NCI-H187 treated with DMSO at 0.1 percent for 48 hours (cell line): ENCODE data around the gene RABGAP1.

ENCODE experiments used
- DNase-seq: peaks from one replicate; lab custom pipeline; 2025; lab: John Stamatoyannopoulos, UW

The RABGAP1 gene

GRCh38 chr9:123008909-123009308 is 68.1 kb downstream of the RABGAP1 start:
- DNase-seq, result no peak

DNA sequence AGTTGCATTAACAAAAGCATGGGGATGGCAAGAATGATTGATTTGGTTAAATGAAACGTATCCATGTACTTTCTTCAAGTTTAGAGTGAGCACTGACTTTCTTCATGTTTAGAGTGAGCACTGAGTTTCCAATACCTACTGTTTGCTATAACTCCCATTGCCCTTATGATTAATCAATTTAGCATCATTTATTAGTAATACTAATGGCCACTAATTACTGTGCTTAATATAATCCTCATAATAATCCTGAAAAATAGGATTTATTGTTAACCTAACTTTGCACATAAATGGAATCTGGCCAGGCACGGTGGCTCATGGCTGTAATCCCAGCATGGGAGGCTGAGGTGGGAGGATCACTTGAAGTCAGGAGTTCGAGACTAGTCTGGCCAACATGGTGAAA is 70.6 kb downstream of the RABGAP1 start:
- DNase-seq, result no peak

- no peak for DNase-seq
Measured at GRCh38 chr9:123011878-123012528, 71.2 kb downstream of the RABGAP1 start.

GRCh38 chr9:123016631-123017030 is 75.8 kb downstream of the RABGAP1 start:
- no peak for DNase-seq

GRCh38 chr9:123020796-123021195 is 80.0 kb downstream of the RABGAP1 start:
- DNase-seq, result no peak

GRCh38 chr9:123026425-123026824 is 85.6 kb downstream of the RABGAP1 start:
- DNase-seq, result no peak

GRCh38 chr9:123027517-123027916 is 86.7 kb downstream of the RABGAP1 start:
- no peak for DNase-seq

DNA sequence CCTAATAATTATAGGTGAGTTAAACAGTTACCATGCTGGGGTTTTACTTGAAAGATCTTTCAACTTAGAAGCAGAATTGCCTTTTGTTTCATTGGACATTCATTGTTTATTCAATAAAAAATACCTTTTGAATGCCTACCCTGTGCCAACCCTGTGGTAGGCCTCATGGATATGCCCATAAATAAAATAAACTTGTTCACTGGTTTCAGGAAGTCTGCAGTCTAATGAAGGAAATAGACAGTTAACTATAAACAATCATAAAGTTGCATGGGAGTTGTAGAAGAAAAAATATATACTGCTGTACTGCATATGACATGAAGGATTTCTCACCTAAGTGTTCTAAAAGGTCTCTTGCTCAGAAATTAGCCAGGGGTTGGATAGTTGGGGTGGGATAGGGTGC is 87.3 kb downstream of the RABGAP1 start:
- no peak for DNase-seq

GRCh38 chr9:123028973-123029372 is 88.2 kb downstream of the RABGAP1 start:
- no peak for DNase-seq

- no peak for DNase-seq
Measured at GRCh38 chr9:123031963-123032362, 91.1 kb downstream of the RABGAP1 start.

- DNase-seq, result no peak
Measured at GRCh38 chr9:123033352-123033751, 92.5 kb downstream of the RABGAP1 start, which contains the start of gene GPR21. Gene GPR21, plus strand, starts transcription at chr9:123033667. Its CDS starts 900 bp downstream, at chr9:123034567.

DNA sequence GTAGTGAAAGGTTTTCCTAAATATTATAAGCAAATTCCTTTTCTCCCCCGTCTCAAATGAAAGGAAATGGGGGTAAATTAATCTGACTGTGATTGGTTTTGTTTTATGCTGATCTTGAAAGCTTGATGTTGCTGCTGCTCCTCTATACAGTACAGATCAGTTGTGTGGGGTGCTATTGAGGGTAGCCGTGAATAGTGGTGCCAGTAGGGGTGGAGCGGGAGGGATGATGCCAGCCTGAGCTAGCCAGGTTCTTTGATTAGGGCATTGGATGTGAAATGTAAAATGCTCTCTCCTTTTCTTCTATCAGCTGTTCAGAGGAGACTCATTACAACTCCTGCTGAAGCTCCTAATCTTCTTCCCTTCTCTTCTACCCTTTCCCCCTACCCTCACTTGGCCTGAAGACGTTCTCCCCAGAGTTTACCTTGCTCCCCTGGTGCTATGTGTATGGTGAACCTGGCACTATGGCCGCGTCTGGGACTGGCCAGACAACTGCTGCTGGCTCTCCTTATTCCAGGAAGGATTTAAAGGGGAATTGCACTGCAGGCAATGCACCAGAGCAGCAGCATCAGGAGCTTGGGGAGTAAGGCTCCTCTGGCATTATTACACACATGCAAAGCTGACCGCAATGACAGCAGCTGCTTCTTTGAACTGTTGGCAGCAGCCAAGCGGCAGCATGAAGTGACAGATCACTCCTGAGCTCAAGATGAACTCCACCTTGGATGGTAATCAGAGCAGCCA is 93.2 kb downstream of the RABGAP1 start:
- no peak for DNase-seq

- DNase-seq, result no peak
Measured at GRCh38 chr9:123034881-123035510, 94.2 kb downstream of the RABGAP1 start.

- no peak for DNase-seq
Measured at GRCh38 chr9:123035791-123036190, 95.0 kb downstream of the RABGAP1 start.

DNA sequence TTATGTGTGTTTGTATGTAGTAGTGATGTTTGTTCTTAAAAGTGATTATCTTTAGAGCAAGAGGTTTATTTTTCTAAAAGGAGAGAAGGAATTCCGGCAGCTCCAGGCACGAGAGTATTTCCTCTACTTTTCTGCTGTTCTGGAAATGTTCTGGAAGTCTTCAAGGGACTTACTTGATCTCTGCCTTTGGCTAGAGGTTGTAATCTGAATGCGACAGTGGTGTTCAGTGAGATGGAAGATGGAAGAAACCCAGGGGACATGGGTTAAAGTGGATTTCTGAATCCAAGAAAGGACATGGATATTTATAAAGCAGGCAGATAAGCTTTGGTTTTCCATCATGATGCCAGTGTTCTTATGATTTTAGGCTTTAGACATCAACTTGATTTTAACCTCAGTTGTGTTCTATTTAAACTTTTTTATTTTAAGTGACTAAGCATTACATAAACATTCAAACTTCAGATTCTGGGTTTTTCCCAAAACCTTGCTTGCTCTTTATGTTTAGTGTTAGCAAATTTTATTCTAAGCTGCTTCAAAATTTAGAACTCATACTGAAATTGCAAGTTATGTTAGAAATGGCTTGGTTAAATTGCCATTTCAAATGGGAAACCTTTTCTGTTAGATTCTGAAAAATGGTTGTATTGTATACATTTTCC is 96.2 kb downstream of the RABGAP1 start:
- DNase-seq, result no peak

- DNase-seq, result no peak
Measured at GRCh38 chr9:123039617-123040219, 98.9 kb downstream of the RABGAP1 start.

DNA sequence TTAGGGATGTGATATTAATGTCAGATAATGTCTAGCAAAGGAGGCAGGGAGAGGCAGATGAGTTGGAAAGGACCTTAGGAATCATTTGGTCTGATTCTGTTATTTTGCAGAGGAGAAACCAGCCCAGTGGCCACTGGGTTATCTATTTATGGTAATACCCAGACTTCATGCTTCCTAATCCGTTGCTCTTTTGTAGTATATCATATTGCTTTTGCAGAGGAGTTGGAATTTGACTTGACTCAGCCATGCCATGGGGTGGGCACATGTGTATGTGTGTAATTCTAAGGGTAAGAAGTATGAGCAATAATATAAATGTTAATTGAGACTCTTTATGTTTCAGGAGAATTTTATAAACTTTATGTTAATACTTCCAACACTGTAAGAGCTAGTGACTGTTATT is 100.0 kb downstream of the RABGAP1 start:
- no peak for DNase-seq

DNA sequence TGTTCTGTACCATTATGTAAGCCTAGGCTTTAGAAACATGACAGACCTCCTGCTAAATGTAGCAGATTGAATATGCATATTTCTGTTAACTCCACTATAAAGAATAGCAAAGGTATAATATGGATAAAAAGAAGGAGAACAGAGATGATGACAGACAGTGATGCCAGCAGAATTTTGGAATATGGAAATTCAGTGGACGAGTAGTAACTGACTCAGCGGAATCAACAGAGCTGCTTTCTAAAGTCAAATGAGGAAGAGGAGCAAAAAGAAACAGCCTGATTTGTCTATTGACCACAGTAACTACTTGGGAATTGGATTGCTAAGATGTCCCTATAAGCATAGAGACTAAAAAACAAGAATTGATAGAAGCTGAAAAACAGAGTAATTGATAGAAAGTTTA is 100.7 kb downstream of the RABGAP1 start:
- no peak for DNase-seq

- DNase-seq, result no peak
Measured at GRCh38 chr9:123043081-123043939, 102.5 kb downstream of the RABGAP1 start.

DNA sequence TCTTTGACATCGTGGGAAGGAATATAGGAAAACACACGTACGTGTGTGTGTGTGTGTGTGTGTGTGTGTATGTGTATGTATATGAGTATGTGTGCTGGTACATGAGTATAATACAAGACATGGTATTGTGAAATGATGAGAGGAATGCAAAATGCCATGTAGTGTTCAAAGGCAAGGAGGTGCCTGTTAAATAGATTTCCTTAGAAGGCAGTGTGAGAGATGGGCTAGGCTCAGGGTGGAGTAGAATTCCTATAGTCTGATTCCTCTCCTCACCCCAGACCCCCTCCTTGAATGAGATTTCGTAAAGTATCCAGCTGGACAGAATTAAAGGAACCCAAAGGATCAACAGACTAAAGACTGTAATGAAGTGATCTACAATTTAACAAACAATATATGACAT is 103.8 kb downstream of the RABGAP1 start:
- no peak for DNase-seq
